Measurements from ENCODE around the gene NKIRAS1.
"Not testable (repeated sequence)": the region's sequence is repeated elsewhere in the genome, so short reads cannot be mapped to it uniquely, and the experiment has no call there.

The NKIRAS1 gene

GRCh38 chr3:23923786-23924185, 7.0 kb upstream of the NKIRAS1 start:
- no peak overlapping the region for H3K27ac Mint-ChIP-seq
- peaks cover 18% of the 10 kb centered on the region for H3K4me1 Mint-ChIP-seq
- no peaks in the 10 kb centered on the region for H3K27me3 Mint-ChIP-seq
- peaks cover 30% of the 10 kb centered on the region for H3K36me3 Mint-ChIP-seq (ENCODE audit: low read depth)
- H3K4me3 Mint-ChIP-seq: no peak overlapping the region
- no peaks in the 10 kb centered on the region for H3K9me3 Mint-ChIP-seq
- DNase-seq (no peak), ATAC-seq (no peak)

- Mint-ChIP-seq H3K9me3 (no peaks in the 10 kb centered on the region), H3K36me3 (ENCODE audit: low read depth) (peaks cover 50% of the 10 kb centered on the region), H3K4me3 (peak overlapping the region; percentile 24), H3K27me3 (no peaks in the 10 kb centered on the region), H3K4me1 (peaks cover 29% of the 10 kb centered on the region), H3K27ac (peak overlapping the region; percentile 54)
- DNase-seq (no peak), ATAC-seq (no peak)
These were observed 4.3 kb upstream of the NKIRAS1 start for GRCh38 chr3:23921052-23921511.

- DNase-seq (no peak), ATAC-seq (no peak)
- Mint-ChIP-seq H3K27ac (peak overlapping the region; percentile 71), H3K27me3 (no peaks in the 10 kb centered on the region), H3K4me1 (peaks cover 37% of the 10 kb centered on the region), H3K9me3 (no peaks in the 10 kb centered on the region), H3K4me3 (peak overlapping the region; percentile 99), H3K36me3 (ENCODE audit: low read depth) (peaks cover 55% of the 10 kb centered on the region)
These were observed 3.4 kb upstream of the NKIRAS1 start for GRCh38 chr3:23920151-23920655.

GRCh38 chr3:23919628-23920027, 2.8 kb upstream of the NKIRAS1 start:
- peak overlapping the region; percentile 69 for H3K27ac Mint-ChIP-seq
- DNase-seq: no peak
- no peaks in the 10 kb centered on the region for H3K27me3 Mint-ChIP-seq
- peaks cover 55% of the 10 kb centered on the region for H3K36me3 Mint-ChIP-seq (ENCODE audit: low read depth)
- no peaks in the 10 kb centered on the region for H3K9me3 Mint-ChIP-seq
- no peak for ATAC-seq
- H3K4me1 Mint-ChIP-seq: peaks cover 43% of the 10 kb centered on the region
- peak overlapping the region; percentile 99 for H3K4me3 Mint-ChIP-seq

GRCh38 chr3:23918331-23918730, 1.5 kb upstream of the NKIRAS1 start:
- not testable (repeated sequence) for DNase-seq, H3K27me3 Mint-ChIP-seq, ATAC-seq, H3K9me3 Mint-ChIP-seq
- H3K27ac Mint-ChIP-seq: peak overlapping the region; percentile 99
- peaks cover 45% of the 10 kb centered on the region for H3K4me1 Mint-ChIP-seq
- peak overlapping the region; percentile 99 for H3K4me3 Mint-ChIP-seq
- H3K36me3 Mint-ChIP-seq (ENCODE audit: low read depth): peaks cover 55% of the 10 kb centered on the region

- DNase-seq, ATAC-seq, H3K9me3 Mint-ChIP-seq, H3K27me3 Mint-ChIP-seq: not testable (repeated sequence)
- H3K4me3 Mint-ChIP-seq: peak overlapping the region; percentile 99
- H3K36me3 Mint-ChIP-seq (ENCODE audit: low read depth): peaks cover 55% of the 10 kb centered on the region
- H3K4me1 Mint-ChIP-seq: peaks cover 45% of the 10 kb centered on the region
- H3K27ac Mint-ChIP-seq: peak overlapping the region; percentile 99
These were observed 1.0 kb upstream of the NKIRAS1 start for GRCh38 chr3:23917679-23918303.

- peak overlapping the region; percentile 99 for H3K27ac Mint-ChIP-seq
- H3K27me3 Mint-ChIP-seq: no peaks in the 10 kb centered on the region
- ATAC-seq (peak; percentile 41), DNase-seq (no peak)
- peaks cover 50% of the 10 kb centered on the region for H3K36me3 Mint-ChIP-seq (ENCODE audit: low read depth)
- H3K4me1 Mint-ChIP-seq: peaks cover 45% of the 10 kb centered on the region
- H3K4me3 Mint-ChIP-seq: peak overlapping the region; percentile 99
- no peaks in the 10 kb centered on the region for H3K9me3 Mint-ChIP-seq
These were observed 471 bp downstream of the NKIRAS1 start for GRCh38 chr3:23916152-23916885.

GRCh38 chr3:23915537-23916108, 1.2 kb downstream of the NKIRAS1 start:
- H3K4me1 Mint-ChIP-seq: peaks cover 44% of the 10 kb centered on the region
- DNase-seq (no peak), ATAC-seq (no peak)
- peak overlapping the region; percentile 99 for H3K4me3 Mint-ChIP-seq
- H3K36me3 Mint-ChIP-seq (ENCODE audit: low read depth): peaks cover 44% of the 10 kb centered on the region
- no peaks in the 10 kb centered on the region for H3K27me3 Mint-ChIP-seq
- no peaks in the 10 kb centered on the region for H3K9me3 Mint-ChIP-seq
- H3K27ac Mint-ChIP-seq: peak overlapping the region; percentile 99

- ATAC-seq: no peak
- H3K27me3 Mint-ChIP-seq: no peaks in the 10 kb centered on the region
- H3K27ac Mint-ChIP-seq: no peak overlapping the region
- H3K36me3 Mint-ChIP-seq (ENCODE audit: low read depth): peaks cover 34% of the 10 kb centered on the region
- DNase-seq: no peak
- H3K9me3 Mint-ChIP-seq: no peaks in the 10 kb centered on the region
- H3K4me3 Mint-ChIP-seq: no peak overlapping the region
- peaks cover 30% of the 10 kb centered on the region for H3K4me1 Mint-ChIP-seq
These were observed 2.7 kb downstream of the NKIRAS1 start for GRCh38 chr3:23913873-23914743.

GRCh38 chr3:23913182-23913581, 3.6 kb downstream of the NKIRAS1 start:
- H3K27ac Mint-ChIP-seq: no peak overlapping the region
- H3K36me3 Mint-ChIP-seq (ENCODE audit: low read depth): peaks cover 25% of the 10 kb centered on the region
- no peaks in the 10 kb centered on the region for H3K9me3 Mint-ChIP-seq
- peaks cover 22% of the 10 kb centered on the region for H3K4me1 Mint-ChIP-seq
- no peak overlapping the region for H3K4me3 Mint-ChIP-seq
- ATAC-seq: no peak
- DNase-seq: no peak
- no peaks in the 10 kb centered on the region for H3K27me3 Mint-ChIP-seq

GRCh38 chr3:23912335-23912734, 4.5 kb downstream of the NKIRAS1 start:
- not testable (repeated sequence) for H3K27ac Mint-ChIP-seq

GRCh38 chr3:23911397-23911796, 5.4 kb downstream of the NKIRAS1 start:
- Mint-ChIP-seq H3K36me3 (ENCODE audit: low read depth) (peaks cover 13% of the 10 kb centered on the region), H3K27me3 (no peaks in the 10 kb centered on the region), H3K9me3 (no peaks in the 10 kb centered on the region), H3K4me3 (no peak overlapping the region), H3K27ac (no peak overlapping the region), H3K4me1 (peaks cover 19% of the 10 kb centered on the region)
- DNase-seq (no peak), ATAC-seq (no peak)

More at GRCh38 chr3:23912335-23912734, 4.5 kb downstream of the NKIRAS1 start:
- not testable (repeated sequence) for DNase-seq, ATAC-seq, H3K4me3 Mint-ChIP-seq, H3K9me3 Mint-ChIP-seq, H3K27me3 Mint-ChIP-seq
- Mint-ChIP-seq H3K4me1 (peaks cover 22% of the 10 kb centered on the region), H3K36me3 (ENCODE audit: low read depth) (peaks cover 16% of the 10 kb centered on the region)

- Mint-ChIP-seq H3K36me3 (ENCODE audit: low read depth) (peaks cover 10% of the 10 kb centered on the region), H3K27ac (no peak overlapping the region), H3K4me1 (peaks cover 2% of the 10 kb centered on the region), H3K9me3 (no peaks in the 10 kb centered on the region), H3K27me3 (no peaks in the 10 kb centered on the region), H3K4me3 (no peak overlapping the region)
- no peak for ATAC-seq
- no peak for DNase-seq
These were observed 7.4 kb downstream of the NKIRAS1 start for GRCh38 chr3:23909341-23909740.

GRCh38 chr3:23904545-23904944, 12.2 kb downstream of the NKIRAS1 start:
- DNase-seq: no peak
- peaks cover 18% of the 10 kb centered on the region for H3K36me3 Mint-ChIP-seq (ENCODE audit: low read depth)
- no peaks in the 10 kb centered on the region for H3K27me3 Mint-ChIP-seq
- ATAC-seq: no peak
- H3K4me3 Mint-ChIP-seq: no peak overlapping the region
- no peak overlapping the region for H3K27ac Mint-ChIP-seq
- no peaks in the 10 kb centered on the region for H3K4me1 Mint-ChIP-seq
- H3K9me3 Mint-ChIP-seq: no peaks in the 10 kb centered on the region

All from activated naive CD8-positive, alpha-beta T cell treated with anti-CD3 and anti-CD28 coated beads, Interleukin-2, amount 50 U/mL, for 24 hours (primary cell).